Sigmoid colon (tissue), 7 donors: ENCODE results near the gene CABLES2. TPM values are rescaled to one million over a fixed set of nuclear protein-coding genes. Genes with fewer than 3 reads are reported as not detected.

Experiments
- DNase-seq: peaks from one replicate; pipeline ENCODE4 v3.0.0-alpha.2; 2019
- H3K27ac ChIP-seq, 4 donors: fragments of 200-600 bp; sonication (generic); one replicate each; pipeline ENCODE4 v1.5.1; 2016 to 2019; ENCODE audit warnings: mild to moderate bottlenecking in 1 of 4
- H3K27me3 ChIP-seq, 3 donors: fragments of 200-600 bp; sonication (generic); one replicate each; pipeline ENCODE4 v1.5.1; 2019; ENCODE audit warnings: mild to moderate bottlenecking in 1 of 3
- H3K36me3 ChIP-seq, 4 donors: fragments of 200-600 bp; sonication (generic); one replicate each; pipeline ENCODE4 v1.5.1; 2016 to 2019
- H3K4me1 ChIP-seq, 4 donors: fragments of 200-600 bp; sonication (generic); one replicate each; pipeline ENCODE4 v1.5.1; 2017 to 2019
- H3K4me3 ChIP-seq, 4 donors: fragments of 200-600 bp; sonication (generic); one replicate each; pipeline ENCODE4 v1.5.1; 2017 to 2019; ENCODE audit warnings: mild to moderate bottlenecking in 2 of 4, moderate library complexity in 1 of 4
- H3K9me3 ChIP-seq, 4 donors: fragments of 200-600 bp in 3 of 4; sonication (generic) in 3 of 4; one replicate each; pipeline versions ENCODE4 v1.5.1 to v1.6.1; 2013 to 2019
- EP300 ChIP-seq, 4 donors: sonication (generic); formaldehyde crosslinking; IDR thresholded peaks; one replicate each; pipeline ENCODE4 v1.6.1; 2017; ENCODE audit warnings: antibody characterized with exemption in 4 of 4
- POLR2A ChIP-seq, 2 donors: fragments of 450-650 bp; IDR thresholded peaks; one replicate each; pipeline ENCODE4 v1.6.1; 2016; ENCODE audit warnings: antibody characterized with exemption in 2 of 2, mild to moderate bottlenecking in 2 of 2, moderate library complexity in 2 of 2
- POLR2AphosphoS5 ChIP-seq, 4 donors: sonication (generic); formaldehyde crosslinking; IDR thresholded peaks; one replicate each; pipeline ENCODE4 v1.6.1; 2017; ENCODE audit warnings: antibody characterized with exemption in 4 of 4
- WGBS, 2 donors: extraction: QIAGEN DNeasy Blood & Tissue Kit; methylation state at CpG; one replicate each; pipeline ENCODE4 v1.1.7; 2013; 5-methylcytosine and 5-hydroxymethylcytosine counted together
- intact Hi-C: fragments of 100-400 bp; cut with DNase I; formaldehyde crosslinking; loops from one replicate; pipeline ENCODE4 v1.15.1; 2023
- polyA plus RNA-seq, 3 donors: library from polyadenylated mRNA; stranded (reverse); fragments of 200-250 nt; gene quantifications; one replicate each; pipeline ENCODE4 v1.2.3, GENCODE V29; 2013
- total RNA-seq, 4 donors: library from RNA; depleted of rRNA; stranded (reverse); fragments of >200 nt; gene quantifications; one replicate each; pipeline ENCODE4 v1.1.0, GENCODE V29; 2016
- TF ChIP-seq, protein P1 (sequence below), 4 experiments: fragments of 450-650 bp in 3 of 4; fragments of 200-600 bp in 1 of 4; IDR thresholded peaks; one replicate each; pipeline ENCODE4 v1.5.1; 2016 to 2019; ENCODE audit warnings: antibody characterized with exemption in 4 of 4, mild to moderate bottlenecking in 3 of 4, moderate library complexity in 2 of 4
- donor health status: healthy with polysubstance abuse.
- donor health status: Bipolar disorder and iron deficiency.
- donor health status: healthy.

CABLES2 gene
- total and polyA plus RNA-seq, 7 donors: 1.8 to 6.9 (median 3.6) TPM

GRCh38 chr20:62362590-62362940 lies 44.5 kb downstream of the CABLES2 start:
- 58 to 70% methylated on average over 13 of the region's 13 CpGs for WGBS, 2 donors
- no peak overlapping the region for H3K4me3 ChIP-seq
- DNase-seq: no peak
- peak overlapping the region; percentile 95 to 99 (median 98) for H3K27ac ChIP-seq
- H3K4me1 ChIP-seq: peaks cover 0 to 93% (median 85%) of the 10 kb centered on the region in 4 donors
- no peaks in the 10 kb centered on the region for H3K27me3 ChIP-seq
- H3K9me3 ChIP-seq: no peaks in the 10 kb centered on the region
- no peak for TF ChIP-seq EP300 (IDR thresholded peaks at IDR 0.05)
- no peak for TF ChIP-seq POLR2A (IDR thresholded peaks at IDR 0.05)
- no peak for TF ChIP-seq POLR2AphosphoS5 (IDR thresholded peaks at IDR 0.05)
- TF ChIP-seq, protein P1, sequence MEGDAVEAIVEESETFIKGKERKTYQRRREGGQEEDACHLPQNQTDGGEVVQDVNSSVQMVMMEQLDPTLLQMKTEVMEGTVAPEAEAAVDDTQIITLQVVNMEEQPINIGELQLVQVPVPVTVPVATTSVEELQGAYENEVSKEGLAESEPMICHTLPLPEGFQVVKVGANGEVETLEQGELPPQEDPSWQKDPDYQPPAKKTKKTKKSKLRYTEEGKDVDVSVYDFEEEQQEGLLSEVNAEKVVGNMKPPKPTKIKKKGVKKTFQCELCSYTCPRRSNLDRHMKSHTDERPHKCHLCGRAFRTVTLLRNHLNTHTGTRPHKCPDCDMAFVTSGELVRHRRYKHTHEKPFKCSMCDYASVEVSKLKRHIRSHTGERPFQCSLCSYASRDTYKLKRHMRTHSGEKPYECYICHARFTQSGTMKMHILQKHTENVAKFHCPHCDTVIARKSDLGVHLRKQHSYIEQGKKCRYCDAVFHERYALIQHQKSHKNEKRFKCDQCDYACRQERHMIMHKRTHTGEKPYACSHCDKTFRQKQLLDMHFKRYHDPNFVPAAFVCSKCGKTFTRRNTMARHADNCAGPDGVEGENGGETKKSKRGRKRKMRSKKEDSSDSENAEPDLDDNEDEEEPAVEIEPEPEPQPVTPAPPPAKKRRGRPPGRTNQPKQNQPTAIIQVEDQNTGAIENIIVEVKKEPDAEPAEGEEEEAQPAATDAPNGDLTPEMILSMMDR (IDR thresholded peaks at IDR 0.05): no peak
- H3K36me3 ChIP-seq: peaks cover 0 to 15% (median 3%) of the 10 kb centered on the region in 4 donors
- intact Hi-C loops: no loop called here

DNA sequence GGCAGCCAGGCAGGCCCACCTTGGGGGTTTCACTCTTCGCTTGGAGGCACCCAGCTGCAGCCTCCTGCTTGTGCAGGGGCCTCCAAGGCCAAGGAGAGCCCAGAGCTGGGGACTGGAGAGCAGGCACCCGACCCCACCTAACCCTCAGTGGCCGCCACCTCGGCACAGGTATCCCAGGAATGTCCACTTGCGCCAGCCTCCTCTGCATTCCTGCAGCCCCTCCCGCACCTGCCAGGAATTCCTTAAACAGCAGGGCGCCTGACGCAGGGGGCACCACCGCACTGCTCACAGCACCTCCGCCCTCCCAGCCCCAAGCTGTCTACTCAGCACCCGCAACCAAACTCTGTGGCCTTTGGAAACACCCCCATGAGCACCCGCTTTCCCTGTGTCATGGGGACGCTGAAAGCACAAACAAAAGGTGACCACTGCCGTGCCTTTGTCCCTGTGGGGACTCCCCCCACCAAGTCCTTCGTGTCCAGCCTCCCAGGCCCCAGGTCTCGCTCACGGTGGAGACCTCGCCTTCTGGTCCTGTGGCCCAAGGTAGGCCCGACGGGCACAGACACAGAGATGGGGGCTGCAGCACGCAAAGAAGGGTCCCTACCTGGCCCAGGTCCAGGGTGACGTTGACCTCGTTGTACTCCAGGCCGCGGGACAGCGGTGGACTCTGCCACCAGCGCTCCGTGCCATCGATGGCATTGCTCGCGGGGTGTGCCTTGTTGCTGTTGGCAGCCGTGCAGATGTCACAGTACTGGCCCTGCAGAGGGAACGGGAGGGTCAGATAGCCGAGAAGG lies 45.1 kb downstream of the CABLES2 start:
- no peaks in the 10 kb centered on the region for H3K27me3 ChIP-seq
- no peak overlapping the region for H3K4me3 ChIP-seq
- peaks cover 0 to 95% (median 87%) of the 10 kb centered on the region in 4 donors for H3K4me1 ChIP-seq
- WGBS, 2 donors: 73 to 88% methylated on average over 34 of the region's 34 CpGs
- H3K36me3 ChIP-seq: peaks cover 0 to 15% (median 3%) of the 10 kb centered on the region in 4 donors
- no peaks in the 10 kb centered on the region for H3K9me3 ChIP-seq
- TF ChIP-seq, protein P1 (IDR thresholded peaks at IDR 0.05): no peak
- TF ChIP-seq POLR2A (IDR thresholded peaks at IDR 0.05) (no peak), EP300 (IDR thresholded peaks at IDR 0.05) (no peak), POLR2AphosphoS5 (IDR thresholded peaks at IDR 0.05) (peak in 1 of 4 donors; percentile 19)
- peak overlapping the region; percentile 95 to 99 (median 98) for H3K27ac ChIP-seq
- intact Hi-C loops: no loop called here
- DNase-seq: peak; percentile 69

GRCh38 chr20:62360854-62361798 lies 46.0 kb downstream of the CABLES2 start:
- intact Hi-C loops: no loop called here
- Histone ChIP-seq H3K4me1 (peaks cover 0 to 97% (median 93%) of the 10 kb centered on the region in 4 donors), H3K4me3 (no peak overlapping the region), H3K27ac (peak overlapping the region; percentile 95 to 99 (median 98)), H3K9me3 (no peaks in the 10 kb centered on the region), H3K27me3 (no peaks in the 10 kb centered on the region), H3K36me3 (peaks cover 0 to 15% (median 3%) of the 10 kb centered on the region in 4 donors)
- 42 to 67% methylated on average over 25 of the region's 25 CpGs for WGBS, 2 donors
- TF ChIP-seq, protein P1 (IDR thresholded peaks at IDR 0.05): no peak
- no peak for TF ChIP-seq EP300 (IDR thresholded peaks at IDR 0.05)
- TF ChIP-seq POLR2A (IDR thresholded peaks at IDR 0.05): no peak
- no peak for TF ChIP-seq POLR2AphosphoS5 (IDR thresholded peaks at IDR 0.05)
- peak; percentile 71 for DNase-seq

- Histone ChIP-seq H3K27me3 (no peaks in the 10 kb centered on the region), H3K4me1 (peaks cover 0 to 97% (median 97%) of the 10 kb centered on the region in 4 donors), H3K9me3 (no peaks in the 10 kb centered on the region), H3K36me3 (peaks cover 0 to 15% (median 3%) of the 10 kb centered on the region in 4 donors), H3K27ac (peak overlapping the region; percentile 90 to 99 (median 94)), H3K4me3 (no peak overlapping the region)
- TF ChIP-seq POLR2AphosphoS5 (IDR thresholded peaks at IDR 0.05): peak; percentile 28 to 41 (median 31)
- no peak for TF ChIP-seq EP300 (IDR thresholded peaks at IDR 0.05)
- 39 to 70% methylated on average over 25 of the region's 25 CpGs for WGBS, 2 donors
- intact Hi-C loops: no loop called here
- peak; percentile 75 for DNase-seq
Observed at GRCh38 chr20:62359491-62360121, 47.5 kb downstream of the CABLES2 start.
